GM18520 (cell line): ENCODE data around the gene MEX3A.
A peak's percentile ranks its signal among the peaks of the same experiment; 100 is the strongest.
"Not testable (repeated sequence)": the region's sequence is repeated elsewhere in the genome, so short reads cannot be mapped to it uniquely, and the experiment has no call there.

Experiments used
- ATAC-seq: cut with Tn5 transposase; IDR thresholded peaks from one replicate; pipeline ENCODE4 v1.9.1; 2021; ENCODE audit not compliant: unreplicated experiment

MEX3A gene

GRCh38 chr1:156080241-156080862 is 1.9 kb downstream of the MEX3A start:
- ATAC-seq: no peak

GRCh38 chr1:156079762-156080161 is 2.5 kb downstream of the MEX3A start:
- no peak for ATAC-seq

- ATAC-seq: no peak
These were observed 3.5 kb downstream of the MEX3A start for GRCh38 chr1:156078728-156079127.

- no peak for ATAC-seq
These were observed 4.9 kb downstream of the MEX3A start for GRCh38 chr1:156077430-156077760.

GRCh38 chr1:156076609-156077429 is 5.4 kb downstream of the MEX3A start:
- no peak for ATAC-seq

GRCh38 chr1:156075775-156076204 is 6.5 kb downstream of the MEX3A start:
- no peak for ATAC-seq

GRCh38 chr1:156075162-156075561 is 7.1 kb downstream of the MEX3A start:
- ATAC-seq: no peak

GRCh38 chr1:156074661-156075060 is 7.6 kb downstream of the MEX3A start:
- ATAC-seq: no peak

GRCh38 chr1:156073740-156074139 is 8.5 kb downstream of the MEX3A start:
- ATAC-seq: no peak

- ATAC-seq: no peak
These were observed 9.1 kb downstream of the MEX3A start for GRCh38 chr1:156073110-156073687.

- ATAC-seq: no peak
These were observed 10.0 kb downstream of the MEX3A start for GRCh38 chr1:156072251-156072650.

GRCh38 chr1:156071332-156071816 is 10.9 kb downstream of the MEX3A start:
- not testable (repeated sequence) for ATAC-seq

GRCh38 chr1:156070548-156070947 is 11.7 kb downstream of the MEX3A start:
- no peak for ATAC-seq

GRCh38 chr1:156069490-156070455 is 12.5 kb downstream of the MEX3A start:
- ATAC-seq: no peak

GRCh38 chr1:156067262-156067661 is 15.0 kb downstream of the MEX3A start:
- ATAC-seq: no peak

GRCh38 chr1:156065871-156066270 is 16.4 kb downstream of the MEX3A start:
- no peak for ATAC-seq

- ATAC-seq: peak; percentile 83
These were observed 17.1 kb downstream of the MEX3A start for GRCh38 chr1:156065212-156065611.

GRCh38 chr1:156064615-156065014 is 17.6 kb downstream of the MEX3A start:
- no peak for ATAC-seq

- no peak for ATAC-seq
These were observed 18.3 kb downstream of the MEX3A start for GRCh38 chr1:156063997-156064285.

- ATAC-seq: no peak
These were observed 20.1 kb downstream of the MEX3A start for GRCh38 chr1:156062189-156062588.
